ENCODE data around the gene CLEC7A. TPM values are rescaled to one million over a fixed set of nuclear protein-coding genes. Genes with fewer than 3 reads are reported as not detected.
A peak's percentile ranks its signal among the peaks of the same experiment; 100 is the strongest.

The CLEC7A gene
- total RNA-seq, 1 experiment from 2014 or later = not detected

GRCh38 chr12:10132850-10133370, 2.9 kb upstream of the CLEC7A start:
- Histone ChIP-seq H3K4me3 (ENCODE audit: low read depth in 2 of 2, low read length in 2 of 2) (no peak overlapping the region), H3K36me3 (ENCODE audit: control insufficient read depth, insufficient read depth, low read length) (no peaks in the 10 kb centered on the region), H3K27ac (ENCODE audit: low read length) (peak overlapping the region; percentile 35; the same call in 1 of the 2 replicates), H3K27me3 (ENCODE audit: control insufficient read depth, insufficient read depth, low read length) (no peaks in the 10 kb centered on the region), H3K9me3 (ENCODE audit: control insufficient read depth, insufficient read depth, low read depth, low read length) (no peaks in the 10 kb centered on the region), H3K4me1 (ENCODE audit: control insufficient read depth, insufficient read depth, low read length) (peaks cover 6% of the 10 kb centered on the region)
- intact Hi-C loops (cut with micrococcal nuclease; ENCODE audit: unreplicated experiment) (no loop called here), in situ Hi-C loops (cut with HindIII; ENCODE audit: low pct_unique_long_range_greater_than_20kb, low sequenced_read_pairs) (no loop called here)
- TF ChIP-seq REST (IDR thresholded peaks at IDR 0.05; ENCODE audit: insufficient read depth in 1 of 2, low read depth in 2 of 2, low read length in 1 of 2) (no peak), SIN3A (IDR thresholded peaks at IDR 0.05; ENCODE audit: borderline replicate concordance, insufficient read depth, low read depth, low read length) (no peak), POLR2AphosphoS5 (IDR thresholded peaks at IDR 0.05; ENCODE audit: low read depth, low read length) (no peak), CTCF (IDR thresholded peaks at IDR 0.05) (no peak), TCF7L2 (IDR thresholded peaks at IDR 0.05; ENCODE audit: low read depth, low read length) (no peak)
- no TSS peak for BruUV-seq (replicated peaks)
- POLR2A ChIA-PET = no interaction called here
- DNase-seq (ENCODE audit: low read depth, low spot score) = no peak
- CTCF ChIA-PET = no interaction called here
- ATAC-seq = no peak

GRCh38 chr12:10131111-10131690, 1.2 kb upstream of the CLEC7A start:
- Histone ChIP-seq H3K9me3 (ENCODE audit: control insufficient read depth, insufficient read depth, low read depth, low read length) (no peaks in the 10 kb centered on the region), H3K36me3 (ENCODE audit: control insufficient read depth, insufficient read depth, low read length) (no peaks in the 10 kb centered on the region), H3K27ac (ENCODE audit: low read length) (peak overlapping the region; percentile 54; the same call in 1 of the 2 replicates), H3K27me3 (ENCODE audit: control insufficient read depth, insufficient read depth, low read length) (no peaks in the 10 kb centered on the region), H3K4me3 (ENCODE audit: low read depth in 2 of 2, low read length in 2 of 2) (no peak overlapping the region), H3K4me1 (ENCODE audit: control insufficient read depth, insufficient read depth, low read length) (peaks cover 6% of the 10 kb centered on the region)
- TF ChIP-seq SIN3A (IDR thresholded peaks at IDR 0.05; ENCODE audit: borderline replicate concordance, insufficient read depth, low read depth, low read length) = no peak
- no peak for TF ChIP-seq CTCF (IDR thresholded peaks at IDR 0.05)
- no peak for TF ChIP-seq REST (IDR thresholded peaks at IDR 0.05; ENCODE audit: insufficient read depth in 1 of 2, low read depth in 2 of 2, low read length in 1 of 2)
- no peak for TF ChIP-seq TCF7L2 (IDR thresholded peaks at IDR 0.05; ENCODE audit: low read depth, low read length)
- no peak for TF ChIP-seq POLR2AphosphoS5 (IDR thresholded peaks at IDR 0.05; ENCODE audit: low read depth, low read length)
- no peak for ATAC-seq
- DNase-seq (ENCODE audit: low read depth, low spot score) = no peak
- intact Hi-C loops (cut with micrococcal nuclease; ENCODE audit: unreplicated experiment) = no loop called here
- BruUV-seq (replicated peaks) = no TSS peak
- in situ Hi-C loops (cut with HindIII; ENCODE audit: low pct_unique_long_range_greater_than_20kb, low sequenced_read_pairs) = no loop called here
- ChIA-PET CTCF (no interaction called here), POLR2A (no interaction called here)

All from Panc1 (cell line).